GM23338 (cell line): ENCODE measurements around the gene MRPL34.

Experiments
- CREB1 ChIP-seq: fragments of 250-450 bp; sonication (Bioruptor Pico); IDR thresholded peaks from 2 replicates; pipeline ENCODE4 v1.5.0; 2020; ENCODE audit warnings: low read depth, mild to moderate bottlenecking, moderate library complexity
- CTCF ChIP-seq, 2 experiments: fragments of 200-600 bp in 1 of 2; sonication (generic) in 1 of 2; conservative IDR thresholded peaks; 2 replicates each; pipeline versions ENCODE4 v1.5.1 to v1.6.1; 2016 to 2017; ENCODE audit warnings: antibody characterized with exemption in 2 of 2, low read depth in 2 of 2, mild to moderate bottlenecking in 2 of 2, moderate library complexity in 1 of 2
- EZH2 ChIP-seq: fragments of 200-600 bp; sonication (generic); IDR thresholded peaks from one replicate; pipeline ENCODE4 v1.8.0; 2017; ENCODE audit warnings: antibody characterized with exemption, mild to moderate bottlenecking, low read depth; ENCODE audit not compliant: unreplicated experiment
- EZH2phosphoT487 ChIP-seq: fragments of 200-600 bp; sonication (generic); IDR thresholded peaks from one replicate; pipeline ENCODE4 v1.8.1; 2018; ENCODE audit warnings: antibody characterized with exemption; ENCODE audit not compliant: unreplicated experiment
- JUNB ChIP-seq: IDR thresholded peaks from one replicate; pipeline ENCODE4 v1.6.1; 2016; ENCODE audit warnings: antibody characterized with exemption; ENCODE audit not compliant: unreplicated experiment
- POLR2AphosphoS5 ChIP-seq: IDR thresholded peaks from 2 replicates; pipeline ENCODE4 v1.6.1; 2016; ENCODE audit warnings: antibody characterized with exemption, low read depth
- REST ChIP-seq: IDR thresholded peaks from one replicate; pipeline ENCODE4 v1.6.1; 2018; ENCODE audit warnings: antibody characterized with exemption; ENCODE audit not compliant: unreplicated experiment
- STAT1 ChIP-seq: IDR thresholded peaks from one replicate; pipeline ENCODE4 v1.6.1; 2016; ENCODE audit warnings: antibody characterized with exemption; ENCODE audit not compliant: unreplicated experiment

GRCh38 chr19:17334414-17335409 lies 29.0 kb downstream of the MRPL34 start, which contains the start of gene ANO8:
- no peak for TF ChIP-seq CTCF (conservative IDR thresholded peaks at IDR 0.05; ENCODE audit: low read depth in 2 of 2)
- no peak for TF ChIP-seq REST
- TF ChIP-seq CREB1, result peak; percentile 90
- TF ChIP-seq STAT1, result no peak
- 0 out of 2 replicates have a peak, but pooled peaks have one; percentile 34 for TF ChIP-seq POLR2AphosphoS5
- no peak for TF ChIP-seq EZH2phosphoT487
- no peak for TF ChIP-seq EZH2
- no peak for TF ChIP-seq JUNB
